ENCODE data around the gene OR4B1. TPM values are rescaled to one million over a fixed set of nuclear protein-coding genes. Genes with fewer than 3 reads are reported as not detected.
"Not testable (repeated sequence)": the region's sequence is repeated elsewhere in the genome, so short reads cannot be mapped to it uniquely, and the experiment has no call there.

The OR4B1 gene
- total and polyA plus RNA-seq, 5 donors from 2014 or later, result not detected

GRCh38 chr11:48177661-48178060, 38.9 kb upstream of the OR4B1 start:
- DNase-seq, result no peak
- no peaks in the 10 kb centered on the region for H3K27me3 Mint-ChIP-seq
- no peaks in the 10 kb centered on the region for H3K4me1 ChIP-seq (ENCODE audit: control insufficient read depth, insufficient read depth, low read length, poor library complexity, severe bottlenecking)
- H3K36me3 ChIP-seq (ENCODE audit: control insufficient read depth, insufficient read depth, low read length), result no peaks in the 10 kb centered on the region
- no peaks in the 10 kb centered on the region for H3K9me3 ChIP-seq (ENCODE audit: control insufficient read depth in 2 of 2, low read length in 2 of 2)
- no peaks in the 10 kb centered on the region for H3K9me3 Mint-ChIP-seq
- no peaks in the 10 kb centered on the region for H3K27me3 ChIP-seq (ENCODE audit: control insufficient read depth, insufficient read depth, low read length)
- H3K4me1 Mint-ChIP-seq, result peaks cover 0 to 12% (median under 1%) of the 10 kb centered on the region in 4 donors
- H3K27ac Mint-ChIP-seq, result peak overlapping the region in 1 of 3 donors; percentile 62
- no peak overlapping the region for H3K4me3 ChIP-seq (ENCODE audit: low read depth, low read length)
- no peak for ATAC-seq (ENCODE audit: low read depth in 2 of 2)
- H3K27ac ChIP-seq (ENCODE audit: insufficient read depth, low read length, poor library complexity, severe bottlenecking), result no peak overlapping the region
- no peak overlapping the region for H3K4me3 Mint-ChIP-seq
- H3K36me3 Mint-ChIP-seq, result no peaks in the 10 kb centered on the region

- H3K4me3 ChIP-seq (ENCODE audit: low read depth, low read length), result no peak overlapping the region
- no peaks in the 10 kb centered on the region for H3K4me1 ChIP-seq (ENCODE audit: control insufficient read depth, insufficient read depth, low read length, poor library complexity, severe bottlenecking)
- Mint-ChIP-seq H3K36me3 (no peaks in the 10 kb centered on the region), H3K4me3 (no peak overlapping the region), H3K27ac (peak overlapping the region in 1 of 3 donors; percentile 26), H3K4me1 (no peaks in the 10 kb centered on the region), H3K27me3 (no peaks in the 10 kb centered on the region), H3K9me3 (no peaks in the 10 kb centered on the region)
- no peaks in the 10 kb centered on the region for H3K27me3 ChIP-seq (ENCODE audit: control insufficient read depth, insufficient read depth, low read length)
- no peaks in the 10 kb centered on the region for H3K36me3 ChIP-seq (ENCODE audit: control insufficient read depth, insufficient read depth, low read length)
- no peak overlapping the region for H3K27ac ChIP-seq (ENCODE audit: insufficient read depth, low read length, poor library complexity, severe bottlenecking)
- ATAC-seq (ENCODE audit: low read depth in 2 of 2) (no peak), DNase-seq (no peak)
- no peaks in the 10 kb centered on the region for H3K9me3 ChIP-seq (ENCODE audit: control insufficient read depth in 2 of 2, low read length in 2 of 2)
Measured at GRCh38 chr11:48180627-48181026, 36.0 kb upstream of the OR4B1 start.

GRCh38 chr11:48182860-48183526, 33.6 kb upstream of the OR4B1 start:
- Mint-ChIP-seq H3K36me3 (no peaks in the 10 kb centered on the region), H3K9me3 (no peaks in the 10 kb centered on the region), H3K4me1 (no peaks in the 10 kb centered on the region), H3K27ac (no peak overlapping the region), H3K27me3 (no peaks in the 10 kb centered on the region), H3K4me3 (no peak overlapping the region)
- no peak for ATAC-seq (ENCODE audit: low read depth in 2 of 2)
- H3K4me1 ChIP-seq (ENCODE audit: control insufficient read depth, insufficient read depth, low read length, poor library complexity, severe bottlenecking), result no peaks in the 10 kb centered on the region
- H3K9me3 ChIP-seq (ENCODE audit: control insufficient read depth in 2 of 2, low read length in 2 of 2), result no peaks in the 10 kb centered on the region
- DNase-seq, result no peak
- no peaks in the 10 kb centered on the region for H3K36me3 ChIP-seq (ENCODE audit: control insufficient read depth, insufficient read depth, low read length)
- H3K4me3 ChIP-seq (ENCODE audit: low read depth, low read length), result no peak overlapping the region
- H3K27me3 ChIP-seq (ENCODE audit: control insufficient read depth, insufficient read depth, low read length), result no peaks in the 10 kb centered on the region
- no peak overlapping the region for H3K27ac ChIP-seq (ENCODE audit: insufficient read depth, low read length, poor library complexity, severe bottlenecking)

GRCh38 chr11:48184452-48184851, 32.2 kb upstream of the OR4B1 start:
- no peak overlapping the region for H3K4me3 ChIP-seq (ENCODE audit: low read depth, low read length)

GRCh38 chr11:48190906-48191654, 25.5 kb upstream of the OR4B1 start:
- H3K27ac Mint-ChIP-seq, result peak overlapping the region; percentile 74 to 93 (median 87)
- peak in 2 of 3 donors; percentile 50 to 66 for DNase-seq
- ATAC-seq (ENCODE audit: low read depth in 2 of 2); H3K36me3 ChIP-seq (ENCODE audit: control insufficient read depth, insufficient read depth, low read length); H3K27me3 Mint-ChIP-seq; H3K36me3 Mint-ChIP-seq; H3K4me3 ChIP-seq (ENCODE audit: low read depth, low read length); H3K4me1 ChIP-seq (ENCODE audit: control insufficient read depth, insufficient read depth, low read length, poor library complexity, severe bottlenecking); H3K27ac ChIP-seq (ENCODE audit: insufficient read depth, low read length, poor library complexity, severe bottlenecking); H3K27me3 ChIP-seq (ENCODE audit: control insufficient read depth, insufficient read depth, low read length): not testable (repeated sequence)
- peaks cover 0 to 19% (median 10%) of the 10 kb centered on the region in 7 donors for H3K9me3 Mint-ChIP-seq
- H3K4me3 Mint-ChIP-seq, result peak overlapping the region; percentile 58 to 87 (median 82)
- peaks cover 0 to 33% (median 11%) of the 10 kb centered on the region in 4 donors for H3K4me1 Mint-ChIP-seq
- peaks cover 5 to 13% of the 10 kb centered on the region in 2 experiments for H3K9me3 ChIP-seq (ENCODE audit: control insufficient read depth in 2 of 2, low read length in 2 of 2)

More at GRCh38 chr11:48184452-48184851, 32.2 kb upstream of the OR4B1 start:
- H3K4me1 Mint-ChIP-seq, result peaks cover 0 to 6% (median 0%) of the 10 kb centered on the region in 4 donors
- Histone ChIP-seq H3K9me3 (ENCODE audit: control insufficient read depth in 2 of 2, low read length in 2 of 2) (no peaks in the 10 kb centered on the region), H3K27me3 (ENCODE audit: control insufficient read depth, insufficient read depth, low read length) (no peaks in the 10 kb centered on the region), H3K27ac (ENCODE audit: insufficient read depth, low read length, poor library complexity, severe bottlenecking) (no peak overlapping the region), H3K4me1 (ENCODE audit: control insufficient read depth, insufficient read depth, low read length, poor library complexity, severe bottlenecking) (no peaks in the 10 kb centered on the region), H3K36me3 (ENCODE audit: control insufficient read depth, insufficient read depth, low read length) (no peaks in the 10 kb centered on the region)
- H3K27ac Mint-ChIP-seq, result peak overlapping the region in 2 of 3 donors; percentile 9 to 37
- DNase-seq (no peak), ATAC-seq (ENCODE audit: low read depth in 2 of 2) (no peak)
- H3K9me3 Mint-ChIP-seq, result peaks cover 0 to 1% (median 0%) of the 10 kb centered on the region in 7 donors
- no peaks in the 10 kb centered on the region for H3K36me3 Mint-ChIP-seq
- no peak overlapping the region for H3K4me3 Mint-ChIP-seq
- no peaks in the 10 kb centered on the region for H3K27me3 Mint-ChIP-seq

GRCh38 chr11:48193876-48194275, 22.7 kb upstream of the OR4B1 start:
- no peak overlapping the region for H3K27ac ChIP-seq (ENCODE audit: insufficient read depth, low read length, poor library complexity, severe bottlenecking)
- H3K27me3 ChIP-seq (ENCODE audit: control insufficient read depth, insufficient read depth, low read length), result no peaks in the 10 kb centered on the region
- Mint-ChIP-seq H3K4me1 (peaks cover 0 to 33% (median 11%) of the 10 kb centered on the region in 4 donors), H3K36me3 (peaks cover 7% of the 10 kb centered on the region), H3K27me3 (peaks cover 6% of the 10 kb centered on the region), H3K4me3 (no peak overlapping the region), H3K9me3 (peaks cover 0 to 29% (median 18%) of the 10 kb centered on the region in 7 donors), H3K27ac (no peak overlapping the region)
- DNase-seq (no peak), ATAC-seq (ENCODE audit: low read depth in 2 of 2) (no peak)
- no peaks in the 10 kb centered on the region for H3K4me1 ChIP-seq (ENCODE audit: control insufficient read depth, insufficient read depth, low read length, poor library complexity, severe bottlenecking)
- H3K4me3 ChIP-seq (ENCODE audit: low read depth, low read length), result no peak overlapping the region
- peaks cover 10 to 17% of the 10 kb centered on the region in 2 experiments for H3K9me3 ChIP-seq (ENCODE audit: control insufficient read depth in 2 of 2, low read length in 2 of 2)
- peaks cover 2% of the 10 kb centered on the region for H3K36me3 ChIP-seq (ENCODE audit: control insufficient read depth, insufficient read depth, low read length)

GRCh38 chr11:48207881-48208280, 8.7 kb upstream of the OR4B1 start:
- Histone ChIP-seq H3K4me3 (ENCODE audit: low read depth, low read length) (no peak overlapping the region), H3K27me3 (ENCODE audit: control insufficient read depth, insufficient read depth, low read length) (peaks cover 8% of the 10 kb centered on the region), H3K4me1 (ENCODE audit: control insufficient read depth, insufficient read depth, low read length, poor library complexity, severe bottlenecking) (no peaks in the 10 kb centered on the region), H3K27ac (ENCODE audit: insufficient read depth, low read length, poor library complexity, severe bottlenecking) (no peak overlapping the region), H3K9me3 (ENCODE audit: control insufficient read depth in 2 of 2, low read length in 2 of 2) (no peaks in the 10 kb centered on the region), H3K36me3 (ENCODE audit: control insufficient read depth, insufficient read depth, low read length) (no peaks in the 10 kb centered on the region)
- Mint-ChIP-seq H3K9me3 (peaks cover 0 to 11% (median 0%) of the 10 kb centered on the region in 7 donors), H3K4me1 (no peaks in the 10 kb centered on the region), H3K4me3 (no peak overlapping the region), H3K36me3 (no peaks in the 10 kb centered on the region), H3K27ac (no peak overlapping the region), H3K27me3 (peaks cover 38% of the 10 kb centered on the region)
- ATAC-seq (ENCODE audit: low read depth in 2 of 2), result no peak
- no peak for DNase-seq
